GM18873 (cell line): ENCODE data around the gene NUMB.
A peak's percentile ranks its signal among the peaks of the same experiment; 100 is the strongest.

Experiments used
- ATAC-seq: cut with Tn5 transposase; IDR thresholded peaks from one replicate; pipeline ENCODE4 v1.9.1; 2021; ENCODE audit warnings: mild to moderate bottlenecking, moderate library complexity, moderate number of reproducible peaks; ENCODE audit not compliant: unreplicated experiment, low FRiP score

The NUMB gene

GRCh38 chr14:73307261-73307660 lies 151.1 kb downstream of the NUMB start:
- ATAC-seq: no peak

GRCh38 chr14:73305499-73305898 lies 152.8 kb downstream of the NUMB start:
- no peak for ATAC-seq

- no peak for ATAC-seq
Observed at GRCh38 chr14:73295198-73295796, 163.0 kb downstream of the NUMB start.

- ATAC-seq: no peak
Observed at GRCh38 chr14:73293782-73294781, 164.3 kb downstream of the NUMB start.

GRCh38 chr14:73290279-73290678 lies 168.1 kb downstream of the NUMB start:
- ATAC-seq: peak; percentile 71

- ATAC-seq: no peak
Observed at GRCh38 chr14:73289729-73290128, 168.6 kb downstream of the NUMB start.

- ATAC-seq: no peak
Observed at GRCh38 chr14:73289308-73289707, 169.0 kb downstream of the NUMB start.

GRCh38 chr14:73287071-73287470 lies 171.3 kb downstream of the NUMB start:
- no peak for ATAC-seq

- ATAC-seq: no peak
Observed at GRCh38 chr14:73286598-73286997, 171.7 kb downstream of the NUMB start.

GRCh38 chr14:73285979-73286378 lies 172.4 kb downstream of the NUMB start:
- no peak for ATAC-seq

- ATAC-seq: no peak
Observed at GRCh38 chr14:73283608-73284379, 174.6 kb downstream of the NUMB start.

GRCh38 chr14:73280903-73281302 lies 177.4 kb downstream of the NUMB start:
- no peak for ATAC-seq

- no peak for ATAC-seq
Observed at GRCh38 chr14:73277376-73277775, 181.0 kb downstream of the NUMB start.

GRCh38 chr14:73276836-73277235 lies 181.5 kb downstream of the NUMB start:
- no peak for ATAC-seq

- no peak for ATAC-seq
Observed at GRCh38 chr14:73273799-73274198, 184.5 kb downstream of the NUMB start.

GRCh38 chr14:73272393-73272792 lies 186.0 kb downstream of the NUMB start:
- ATAC-seq: no peak

GRCh38 chr14:73269729-73270531 lies 188.4 kb downstream of the NUMB start:
- no peak for ATAC-seq

GRCh38 chr14:73267474-73267873 lies 190.9 kb downstream of the NUMB start:
- no peak for ATAC-seq

GRCh38 chr14:73266317-73266716 lies 192.0 kb downstream of the NUMB start:
- no peak for ATAC-seq

- no peak for ATAC-seq
Observed at GRCh38 chr14:73265721-73266046, 192.7 kb downstream of the NUMB start.
